Stimulated activated CD4-positive, alpha-beta T cell treated with anti-CD3 and anti-CD28 coated beads, Interleukin-15, amount 100 ng/mL, for 48 hours (primary cell): Measurements from ENCODE around the gene REEP1.
"Not testable (repeated sequence)": the region's sequence is repeated elsewhere in the genome, so short reads cannot be mapped to it uniquely, and the experiment has no call there.

Source experiments
- DNase-seq, 2 donors: peaks; one replicate each; pipeline ENCODE4 v3.0.0-alpha.2; 2020; ENCODE audit warnings: low read depth in 2 of 2

REEP1 gene

DNA sequence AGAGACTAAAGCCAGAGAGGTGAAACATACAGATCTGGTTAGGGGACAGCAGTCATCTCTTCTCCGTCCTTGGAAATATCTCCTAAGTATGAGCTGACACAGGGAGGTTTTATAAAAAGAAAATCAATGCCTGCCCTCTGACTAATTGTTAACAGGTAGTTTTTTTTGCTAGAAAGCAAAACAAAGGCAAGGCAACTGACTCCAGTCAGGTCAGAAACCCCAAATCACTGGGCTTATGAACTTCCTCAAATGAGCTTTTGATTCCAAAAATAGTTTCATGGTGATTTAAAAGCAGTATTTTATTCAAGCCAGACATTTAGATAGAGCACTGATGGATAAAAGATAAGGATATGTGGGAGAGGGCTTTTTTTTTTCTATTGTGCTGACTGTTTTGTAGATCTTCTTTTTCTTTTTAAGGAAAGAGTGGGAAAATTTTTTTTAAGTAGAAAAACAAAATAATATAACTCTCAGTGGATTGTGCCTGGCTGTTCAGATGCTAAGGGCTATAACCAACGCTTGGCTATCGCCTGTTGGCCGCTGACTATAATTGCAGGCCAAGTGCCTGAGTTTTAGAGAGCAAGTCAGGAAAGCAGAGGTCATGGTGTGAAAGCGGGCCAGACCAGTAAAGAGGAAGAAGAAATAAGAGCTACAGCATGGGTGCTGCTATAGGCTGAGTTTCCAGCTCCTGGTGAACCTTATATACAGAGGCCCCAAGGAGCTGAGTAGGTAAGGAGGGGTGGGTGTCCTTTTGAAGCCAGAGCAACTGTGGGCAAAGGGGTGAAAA, 93.3 kb downstream of the REEP1 start:
- DNase-seq: no peak

DNA sequence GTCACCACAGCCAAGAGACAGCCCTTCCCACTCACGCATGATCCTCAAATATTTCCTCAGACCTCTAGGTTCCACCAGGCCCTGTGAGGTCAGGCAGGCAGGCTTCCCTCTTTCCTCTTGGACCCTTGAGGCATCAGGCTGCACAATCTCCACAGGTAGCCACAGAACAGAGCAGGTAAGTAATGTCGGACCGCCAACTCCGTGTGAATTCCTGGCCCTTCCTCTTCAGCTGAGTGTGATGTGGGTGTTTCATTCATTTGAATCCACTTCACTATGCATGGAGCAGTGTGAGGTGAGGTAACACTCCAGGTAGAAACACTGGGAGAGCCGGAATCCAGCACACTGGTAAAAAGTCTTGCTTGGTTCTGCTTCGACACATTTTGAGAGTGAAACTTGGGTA, 94.2 kb downstream of the REEP1 start:
- DNase-seq: no peak

DNA sequence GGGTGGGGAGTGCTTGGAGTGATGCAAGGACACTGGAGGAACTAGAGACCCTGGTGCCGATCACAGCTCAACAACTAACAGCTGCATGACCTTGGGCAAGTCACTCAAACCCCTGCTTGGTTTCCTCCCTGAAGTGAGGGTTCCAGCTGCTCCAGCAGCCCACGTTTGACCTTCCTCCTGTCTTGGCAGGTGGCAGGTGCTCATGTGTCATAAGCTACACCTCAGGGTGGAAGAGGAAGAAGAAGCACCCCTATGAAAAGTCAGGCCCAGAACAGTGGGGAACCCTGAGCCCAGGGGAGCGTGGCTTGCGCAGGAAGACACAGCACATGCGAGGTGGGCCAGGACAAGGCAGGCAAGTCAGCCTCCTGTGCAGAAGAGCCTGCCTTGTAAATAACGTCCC, 95.8 kb downstream of the REEP1 start:
- DNase-seq: no peak

GRCh38 chr2:86240251-86240650, 97.2 kb downstream of the REEP1 start:
- no peak for DNase-seq

- no peak for DNase-seq
Observed at GRCh38 chr2:86239745-86240144, 97.7 kb downstream of the REEP1 start.

DNA sequence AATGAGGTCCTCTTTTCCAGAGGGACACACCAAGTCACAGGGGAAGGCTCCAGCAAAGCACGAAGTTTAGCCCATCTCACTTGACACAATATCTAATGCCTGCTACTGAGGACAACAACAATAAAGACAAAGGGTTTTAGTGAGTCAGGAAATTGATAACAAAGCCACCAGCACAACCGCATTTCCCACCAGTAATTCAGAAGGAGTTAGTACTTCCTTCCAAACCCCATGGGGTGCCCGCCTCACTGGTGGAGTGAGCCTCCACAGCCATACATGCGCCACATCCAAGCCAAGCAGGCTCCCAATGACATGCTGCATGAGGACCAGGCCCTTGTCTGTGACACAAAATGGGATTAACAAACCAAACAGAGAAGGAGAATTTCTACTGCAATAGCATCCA, 98.1 kb downstream of the REEP1 start:
- DNase-seq: no peak

GRCh38 chr2:86238354-86238753, 99.1 kb downstream of the REEP1 start:
- DNase-seq: peak; percentile 27 to 36

DNA sequence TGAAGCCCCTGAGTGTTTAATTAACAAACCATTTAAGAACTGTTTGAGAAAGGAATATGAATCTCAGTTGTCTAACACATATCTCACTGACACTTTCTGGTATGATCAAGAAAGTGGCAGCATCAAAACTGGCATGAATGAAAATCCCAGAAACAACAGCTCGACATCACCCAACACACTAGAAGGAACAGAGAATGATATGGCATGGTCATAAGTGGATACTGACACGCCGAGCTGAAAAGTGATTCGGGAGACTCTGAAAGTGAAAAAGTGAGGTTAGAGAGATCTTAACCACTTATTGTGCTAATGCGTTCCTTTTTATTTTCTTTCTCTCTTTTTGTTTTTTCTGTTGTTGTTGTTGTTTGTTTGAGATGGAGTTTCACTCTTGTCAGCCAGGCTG, 100.3 kb downstream of the REEP1 start:
- DNase-seq: no peak

DNA sequence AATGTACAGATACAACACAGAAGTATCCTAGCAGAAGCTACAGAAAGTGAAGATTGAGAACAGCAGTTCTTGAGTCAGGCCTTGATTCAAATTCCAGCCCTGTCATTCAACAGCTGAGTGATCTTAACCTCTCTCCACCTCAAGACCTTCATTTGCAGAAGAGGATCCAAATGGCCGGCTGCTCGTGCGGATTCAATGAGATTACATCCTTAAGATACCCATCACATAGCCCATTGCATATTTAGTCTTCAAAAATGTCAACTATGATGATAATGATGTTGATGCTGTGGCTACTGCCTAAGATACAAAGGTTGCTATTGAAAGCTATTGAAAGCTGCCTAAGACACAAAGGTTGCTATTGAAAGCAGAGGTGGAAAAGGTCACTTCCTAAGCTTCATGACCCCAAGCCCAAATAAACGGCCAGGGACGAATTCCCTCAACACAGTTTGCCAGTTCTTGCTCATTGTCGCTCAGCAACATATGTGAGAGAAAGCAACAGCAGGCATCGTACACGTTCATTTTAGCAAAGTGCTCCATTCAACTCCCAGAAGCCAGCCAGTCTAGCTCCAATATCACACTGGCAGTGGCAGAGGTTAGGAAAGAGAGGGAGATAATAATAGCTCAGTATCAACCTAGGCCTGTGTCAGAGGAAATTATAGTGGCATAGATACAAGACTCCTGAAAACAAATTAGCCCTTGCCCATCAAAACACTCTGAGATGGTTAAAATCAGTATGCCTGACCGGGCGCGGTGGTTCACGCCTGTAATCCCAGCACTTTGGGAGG, 102.0 kb downstream of the REEP1 start:
- no peak for DNase-seq

DNA sequence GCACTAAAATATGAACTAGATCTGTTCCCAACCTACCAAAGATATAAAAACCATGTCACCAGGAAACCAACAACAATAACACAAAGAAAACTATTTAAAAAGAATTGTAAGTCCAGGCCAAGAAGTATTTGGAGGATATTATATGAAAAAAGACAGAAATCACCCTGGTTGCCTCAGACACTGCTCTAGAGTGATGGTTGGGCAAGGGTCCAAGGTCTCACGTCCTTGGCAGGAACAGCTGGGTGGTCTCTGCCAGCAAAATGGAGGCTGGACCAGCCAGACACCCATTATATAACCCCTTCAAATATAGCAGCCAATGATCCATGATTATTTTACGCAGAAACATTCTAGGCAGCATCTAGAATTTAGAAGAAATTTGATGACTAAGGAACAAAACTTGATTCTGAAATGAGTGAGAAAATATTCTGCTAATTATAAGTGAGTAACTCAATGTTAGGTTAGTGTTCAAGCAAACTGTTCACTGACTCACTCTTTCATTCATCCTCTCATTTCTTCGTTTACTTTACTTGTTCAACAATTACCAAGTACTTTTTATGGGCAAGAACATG, 102.8 kb downstream of the REEP1 start:
- DNase-seq: no peak

GRCh38 chr2:86233436-86233835, 104.0 kb downstream of the REEP1 start:
- DNase-seq: no peak

GRCh38 chr2:86232910-86233309, 104.5 kb downstream of the REEP1 start:
- DNase-seq: no peak

GRCh38 chr2:86232373-86232784, 105.0 kb downstream of the REEP1 start:
- DNase-seq: no peak

GRCh38 chr2:86231680-86232372, 105.6 kb downstream of the REEP1 start:
- no peak for DNase-seq

DNA sequence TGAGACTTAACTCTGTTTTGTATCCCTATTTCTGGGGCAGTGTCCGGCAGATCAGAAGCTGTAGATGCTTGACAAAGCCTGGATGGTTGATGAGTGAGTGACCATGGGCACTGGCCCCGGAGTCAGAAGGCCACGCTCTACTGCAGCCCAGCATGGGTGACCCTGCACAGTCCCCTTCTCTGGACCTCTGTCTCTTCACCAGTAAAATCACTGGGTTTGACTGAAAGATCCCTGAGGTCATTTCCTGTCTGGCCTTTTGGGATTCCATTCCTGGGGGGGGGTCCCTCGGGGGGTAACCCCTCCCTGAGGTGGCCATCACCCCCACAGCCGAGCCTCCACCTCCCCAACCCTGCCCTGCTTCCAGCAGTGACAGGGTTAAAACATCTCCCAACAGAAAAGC, 106.5 kb downstream of the REEP1 start:
- no peak for DNase-seq

GRCh38 chr2:86229221-86229620, 108.2 kb downstream of the REEP1 start:
- DNase-seq: no peak

GRCh38 chr2:86228574-86228973, 108.9 kb downstream of the REEP1 start:
- not testable (repeated sequence) for DNase-seq

GRCh38 chr2:86227685-86228084, 109.7 kb downstream of the REEP1 start:
- no peak for DNase-seq

DNA sequence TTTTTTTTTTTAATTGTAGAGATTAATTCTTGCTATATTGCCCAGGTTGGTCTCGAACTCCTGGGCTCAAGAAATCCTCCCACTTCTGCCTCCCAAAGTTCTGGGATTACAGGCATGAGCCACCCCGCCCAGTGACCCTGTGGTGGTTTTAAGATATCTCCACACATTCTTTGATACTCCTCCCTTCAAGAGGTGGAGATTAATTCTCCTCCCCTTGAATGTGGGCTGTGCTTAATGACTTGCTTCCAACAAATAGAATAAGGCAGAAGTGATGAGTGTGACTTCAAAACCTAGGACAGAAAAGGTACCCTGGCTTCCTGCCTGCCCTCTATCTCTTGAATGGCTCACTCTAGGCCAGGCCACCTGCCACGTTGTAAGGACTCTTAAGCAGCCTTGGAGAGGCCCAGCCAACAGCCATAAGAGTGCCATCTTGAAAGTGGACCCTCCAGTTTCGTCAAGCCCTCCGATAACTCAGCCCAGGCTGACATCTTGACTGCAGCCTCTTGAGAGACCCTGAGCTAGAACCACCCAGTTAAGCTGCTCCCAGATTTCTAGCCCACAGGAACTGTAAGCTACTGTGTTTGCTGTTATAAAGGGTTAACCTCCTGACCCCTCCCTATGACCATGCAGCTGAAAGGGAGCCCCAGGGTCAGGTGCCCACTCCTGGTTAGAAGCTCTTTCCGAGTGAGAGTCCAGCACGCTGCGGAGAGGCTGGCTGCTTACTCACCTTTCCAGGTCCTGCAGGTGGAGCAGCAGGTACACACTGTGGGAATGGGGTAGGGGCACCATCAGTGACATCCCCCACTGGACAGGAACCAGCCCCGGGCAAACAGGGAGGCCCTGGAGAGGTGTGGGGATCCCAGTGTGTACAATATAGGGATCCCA, 110.5 kb downstream of the REEP1 start:
- no peak for DNase-seq

GRCh38 chr2:86226070-86226469, 111.4 kb downstream of the REEP1 start:
- DNase-seq: no peak

DNA sequence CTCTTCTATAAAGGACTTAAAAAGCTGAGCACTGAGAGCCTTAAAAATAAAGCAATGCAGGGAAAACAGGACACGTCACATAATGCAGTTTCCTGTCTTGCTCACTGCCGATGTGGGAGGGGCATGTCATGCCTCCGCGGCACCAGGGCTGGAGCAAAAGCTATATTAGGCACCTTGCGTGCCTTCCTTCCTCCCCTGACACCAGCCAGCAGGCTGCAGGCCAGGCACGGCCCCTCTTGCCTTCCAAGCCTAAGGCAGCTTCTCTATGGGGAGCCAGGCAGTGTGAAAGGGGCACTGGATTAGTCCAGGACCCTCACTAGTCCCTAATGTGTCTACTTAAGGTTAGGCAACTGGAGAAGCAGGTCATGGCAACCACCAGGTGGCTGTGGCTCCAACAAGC, 111.8 kb downstream of the REEP1 start:
- peak; percentile 38 to 43 for DNase-seq
